HCT116 (cell line): Measurements from ENCODE around the gene MICAL3.

ENCODE experiments used
- CEBPB ChIP-seq: IDR thresholded peaks from 2 replicates; pipeline ENCODE4 v1.6.1; 2012; ENCODE audit warnings: low read depth
- EZH2 ChIP-seq: fragments of 200-600 bp; sonication (generic); IDR thresholded peaks from 2 replicates; pipeline ENCODE4 v1.6.1; 2017; ENCODE audit warnings: antibody characterized with exemption, mixed run types
- EZH2phosphoT487 ChIP-seq: fragments of 200-600 bp; IDR thresholded peaks from 2 replicates; pipeline ENCODE4 v1.6.1; 2018; ENCODE audit warnings: antibody characterized with exemption, borderline replicate concordance
- JUND ChIP-seq: IDR thresholded peaks from 2 replicates; pipeline ENCODE4 v1.6.1; 2012
- POLR2A ChIP-seq: IDR thresholded peaks from 2 replicates; pipeline ENCODE4 v1.7.0; 2011; ENCODE audit warnings: borderline replicate concordance; ENCODE audit not compliant: insufficient read depth, insufficient read length; ENCODE audit errors: extremely low read depth
- POLR2AphosphoS5 ChIP-seq: IDR thresholded peaks from 2 replicates; pipeline ENCODE4 v1.6.1; 2011; ENCODE audit warnings: mild to moderate bottlenecking, low read depth, low read length, moderate library complexity
- SIN3A ChIP-seq: IDR thresholded peaks from 2 replicates; pipeline ENCODE4 v1.6.1; 2012; ENCODE audit warnings: low read depth
- TCF7L2 ChIP-seq: IDR thresholded peaks from 2 replicates; pipeline ENCODE4 v1.7.0; 2011; ENCODE audit warnings: borderline replicate concordance, inconsistent platforms; ENCODE audit not compliant: insufficient read depth, insufficient read length; ENCODE audit errors: extremely low read depth
- TF ChIP-seq, protein P1 (sequence below), 3 experiments: fragments of 200-600 bp in 1 of 3; sonication (generic) in 1 of 3; IDR thresholded peaks in 2 of 3; conservative IDR thresholded peaks in 1 of 3; 2 replicates each; pipeline ENCODE4 v1.5.1; 2012 to 2017; ENCODE audit warnings: low read depth in 2 of 3, low read length in 2 of 3, antibody characterized with exemption in 1 of 3, borderline replicate concordance in 1 of 3, control low read depth in 1 of 3, mild to moderate bottlenecking in 1 of 3, mixed read lengths in 1 of 3, mixed run types in 1 of 3, moderate library complexity in 1 of 3; ENCODE audit not compliant: insufficient read depth in 1 of 3

DNA sequence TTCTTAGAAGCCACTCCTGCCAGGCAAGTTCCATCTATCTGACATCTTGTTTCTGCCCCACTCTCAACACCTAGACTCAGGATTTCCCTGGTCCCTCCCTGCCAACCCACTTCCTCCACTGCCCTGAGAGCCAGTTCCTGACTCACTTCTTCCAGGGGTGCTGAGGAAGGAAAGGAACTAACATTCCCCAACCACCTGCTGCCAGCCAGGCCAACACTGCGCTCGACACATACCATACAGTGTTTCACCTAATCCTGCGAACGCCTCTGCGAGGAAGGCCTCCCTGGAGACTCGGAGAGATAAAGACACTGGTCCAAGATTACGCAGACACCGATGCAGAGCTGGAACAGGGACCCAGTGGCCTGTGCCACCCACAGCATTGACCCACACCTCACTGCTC is 40.2 kb downstream of the MICAL3 start:
- TF ChIP-seq POLR2A, result no peak
- TF ChIP-seq SIN3A, result no peak
- TF ChIP-seq, protein P1, sequence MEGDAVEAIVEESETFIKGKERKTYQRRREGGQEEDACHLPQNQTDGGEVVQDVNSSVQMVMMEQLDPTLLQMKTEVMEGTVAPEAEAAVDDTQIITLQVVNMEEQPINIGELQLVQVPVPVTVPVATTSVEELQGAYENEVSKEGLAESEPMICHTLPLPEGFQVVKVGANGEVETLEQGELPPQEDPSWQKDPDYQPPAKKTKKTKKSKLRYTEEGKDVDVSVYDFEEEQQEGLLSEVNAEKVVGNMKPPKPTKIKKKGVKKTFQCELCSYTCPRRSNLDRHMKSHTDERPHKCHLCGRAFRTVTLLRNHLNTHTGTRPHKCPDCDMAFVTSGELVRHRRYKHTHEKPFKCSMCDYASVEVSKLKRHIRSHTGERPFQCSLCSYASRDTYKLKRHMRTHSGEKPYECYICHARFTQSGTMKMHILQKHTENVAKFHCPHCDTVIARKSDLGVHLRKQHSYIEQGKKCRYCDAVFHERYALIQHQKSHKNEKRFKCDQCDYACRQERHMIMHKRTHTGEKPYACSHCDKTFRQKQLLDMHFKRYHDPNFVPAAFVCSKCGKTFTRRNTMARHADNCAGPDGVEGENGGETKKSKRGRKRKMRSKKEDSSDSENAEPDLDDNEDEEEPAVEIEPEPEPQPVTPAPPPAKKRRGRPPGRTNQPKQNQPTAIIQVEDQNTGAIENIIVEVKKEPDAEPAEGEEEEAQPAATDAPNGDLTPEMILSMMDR (IDR thresholded peaks at IDR 0.05 in 2 of 3, conservative IDR thresholded peaks at IDR 0.05 in 1 of 3; ENCODE audit: borderline replicate concordance in 1 of 3, insufficient read depth in 1 of 3, low read depth in 2 of 3, low read length in 2 of 3), result no peak
- no peak for TF ChIP-seq TCF7L2
- TF ChIP-seq POLR2AphosphoS5, result no peak
- no peak for TF ChIP-seq CEBPB
- no peak for TF ChIP-seq EZH2phosphoT487
- TF ChIP-seq EZH2, result no peak
- no peak for TF ChIP-seq JUND
